ENCODE data around the gene LCOR.

LCOR gene

GRCh38 chr10:97034958-97035769 lies 203.1 kb downstream of the LCOR start:
- no peak for DNase-seq (ENCODE audit: low spot score)

- peak; percentile 82 for DNase-seq (ENCODE audit: low spot score)
Measured at GRCh38 chr10:97037365-97038361, 205.6 kb downstream of the LCOR start.

GRCh38 chr10:97038688-97039087 lies 206.6 kb downstream of the LCOR start:
- DNase-seq (ENCODE audit: low spot score) = no peak

GRCh38 chr10:97039538-97040247 lies 207.6 kb downstream of the LCOR start:
- no peak for DNase-seq (ENCODE audit: low spot score)

GRCh38 chr10:97040248-97040584 lies 208.1 kb downstream of the LCOR start:
- DNase-seq (ENCODE audit: low spot score) = no peak

GRCh38 chr10:97040706-97041105 lies 208.6 kb downstream of the LCOR start:
- no peak for DNase-seq (ENCODE audit: low spot score)

GRCh38 chr10:97042081-97042480 lies 210.0 kb downstream of the LCOR start:
- no peak for DNase-seq (ENCODE audit: low spot score)

GRCh38 chr10:97042716-97043562 lies 210.8 kb downstream of the LCOR start:
- no peak for DNase-seq (ENCODE audit: low spot score)

GRCh38 chr10:97043563-97043855 lies 211.4 kb downstream of the LCOR start:
- no peak for DNase-seq (ENCODE audit: low spot score)

Data from D341Med (cell line).